HEK293 (cell line): ENCODE data around the gene WDTC1.

Experiments used
- CTCF ChIA-PET: fragments of 350-600 bp; formaldehyde crosslinking; extraction: SDS; loops from one replicate; lab custom pipeline; 2021; ENCODE audit warnings: antibody characterized with exemption; lab: Yijun Ruan, JAX
- POLR2A ChIA-PET: fragments of 300-600 bp; formaldehyde crosslinking; extraction: SDS; loops from one replicate; lab custom pipeline; 2020; ENCODE audit warnings: antibody characterized with exemption, inconsistent platforms; lab: Yijun Ruan, JAX
- H3K27ac ChIP-seq: fragments of 200-500 bp; sonication (Bioruptor generic); 2 replicates; pipeline ENCODE4 v1.5.1; 2014; ENCODE audit warnings: low read depth, low read length, control low read depth, inconsistent platforms; ENCODE audit errors: extremely low read depth
- H3K36me3 ChIP-seq, 2 experiments: fragments of 200-500 bp in 1 of 2; sonication (Bioruptor generic) in 1 of 2; 1 replicate in 1 of 2; 2 replicates in 1 of 2; pipeline ENCODE4 v1.5.1; 2014 to 2017; ENCODE audit warnings: inconsistent platforms in 2 of 2, low read length in 2 of 2; ENCODE audit not compliant: control insufficient read depth in 2 of 2, insufficient read depth in 1 of 2
- H3K4me1 ChIP-seq: fragments of 200-500 bp; sonication (Bioruptor generic); 2 replicates; pipeline ENCODE4 v1.5.1; 2014; ENCODE audit warnings: mild to moderate bottlenecking, low read length, inconsistent platforms; ENCODE audit not compliant: control insufficient read depth, insufficient read depth
- H3K4me3 ChIP-seq: 2 replicates; pipeline ENCODE4 v1.5.1; 2011; ENCODE audit warnings: low read depth, mild to moderate bottlenecking, control low read depth, low read length, moderate library complexity
- H3K9me3 ChIP-seq: fragments of 200-500 bp; sonication (Bioruptor generic); 2 replicates; pipeline ENCODE4 v1.5.1; 2014; ENCODE audit warnings: low read depth, low read length, inconsistent platforms; ENCODE audit not compliant: control insufficient read depth, insufficient read depth
- BCL6B ChIP-seq: fragments of 450-650 bp; formaldehyde crosslinking; IDR thresholded peaks from 2 replicates; pipeline ENCODE4 v1.5.1; 2017; ENCODE audit warnings: missing biosample characterization, missing genetic modification characterization
- EGR2 ChIP-seq: fragments of 450-650 bp; formaldehyde crosslinking; IDR thresholded peaks from 2 replicates; pipeline ENCODE4 v1.5.1; 2016; ENCODE audit warnings: low read depth, missing biosample characterization, missing genetic modification characterization
- KLF10 ChIP-seq: fragments of 450-650 bp; IDR thresholded peaks from 2 replicates; pipeline ENCODE4 v1.5.1; 2018; ENCODE audit warnings: missing biosample characterization, mild to moderate bottlenecking, missing genetic modification characterization
- OSR2 ChIP-seq: fragments of 450-650 bp; formaldehyde crosslinking; IDR thresholded peaks from 2 replicates; pipeline ENCODE4 v1.5.1; 2016; ENCODE audit warnings: missing biosample characterization, missing genetic modification characterization
- PRDM6 ChIP-seq: fragments of 450-650 bp; formaldehyde crosslinking; IDR thresholded peaks from 2 replicates; pipeline ENCODE4 v1.5.1; 2017; ENCODE audit warnings: missing biosample characterization, missing genetic modification characterization
- ZNF10 ChIP-seq: fragments of 450-650 bp; formaldehyde crosslinking; IDR thresholded peaks from 2 replicates; pipeline ENCODE4 v1.5.1; 2017; ENCODE audit warnings: missing biosample characterization, missing genetic modification characterization
- ZNF114 ChIP-seq: fragments of 450-650 bp; formaldehyde crosslinking; IDR thresholded peaks from 2 replicates; pipeline ENCODE4 v1.5.0; 2017; ENCODE audit warnings: missing biosample characterization, missing genetic modification characterization
- ZNF133 ChIP-seq: fragments of 450-650 bp; formaldehyde crosslinking; IDR thresholded peaks from 2 replicates; pipeline ENCODE4 v1.5.1; 2016; ENCODE audit warnings: missing biosample characterization, missing genetic modification characterization
- ZNF175 ChIP-seq: fragments of 450-650 bp; formaldehyde crosslinking; IDR thresholded peaks from 2 replicates; pipeline ENCODE4 v1.5.1; 2016; ENCODE audit warnings: missing biosample characterization, missing genetic modification characterization
- ZNF211 ChIP-seq: fragments of 450-650 bp; formaldehyde crosslinking; IDR thresholded peaks from 2 replicates; pipeline ENCODE4 v1.5.1; 2016; ENCODE audit warnings: low read depth, missing biosample characterization, missing genetic modification characterization
- ZNF223 ChIP-seq: fragments of 450-650 bp; formaldehyde crosslinking; IDR thresholded peaks from 2 replicates; pipeline ENCODE4 v1.5.1; 2016; ENCODE audit warnings: missing biosample characterization, missing genetic modification characterization
- ZNF239 ChIP-seq: fragments of 450-650 bp; formaldehyde crosslinking; IDR thresholded peaks from 2 replicates; pipeline ENCODE4 v1.5.1; 2016; ENCODE audit warnings: missing biosample characterization, missing genetic modification characterization
- ZNF26 ChIP-seq: fragments of 450-650 bp; formaldehyde crosslinking; IDR thresholded peaks from 2 replicates; pipeline ENCODE4 v1.5.1; 2016; ENCODE audit warnings: missing biosample characterization, missing genetic modification characterization
- ZNF302 ChIP-seq: fragments of 450-650 bp; formaldehyde crosslinking; IDR thresholded peaks from 2 replicates; pipeline ENCODE4 v1.5.1; 2016; ENCODE audit warnings: missing biosample characterization, missing genetic modification characterization, low read depth
- ZNF366 ChIP-seq: fragments of 450-650 bp; formaldehyde crosslinking; conservative IDR thresholded peaks from 2 replicates; pipeline ENCODE4 v1.5.1; 2016; ENCODE audit warnings: missing biosample characterization, missing genetic modification characterization
- ZNF423 ChIP-seq: fragments of 450-650 bp; formaldehyde crosslinking; IDR thresholded peaks from 2 replicates; pipeline ENCODE4 v1.5.1; 2016; ENCODE audit warnings: missing biosample characterization, missing genetic modification characterization
- ZNF426 ChIP-seq: fragments of 450-650 bp; formaldehyde crosslinking; IDR thresholded peaks from 2 replicates; pipeline ENCODE4 v1.5.1; 2017; ENCODE audit warnings: missing biosample characterization, missing genetic modification characterization, mild to moderate bottlenecking, inconsistent platforms, moderate library complexity
- ZNF473 ChIP-seq: fragments of 450-650 bp; formaldehyde crosslinking; IDR thresholded peaks from 2 replicates; pipeline ENCODE4 v1.5.1; 2017; ENCODE audit warnings: missing biosample characterization, missing genetic modification characterization
- ZNF530 ChIP-seq: fragments of 450-650 bp; formaldehyde crosslinking; IDR thresholded peaks from 2 replicates; pipeline ENCODE4 v1.5.1; 2016; ENCODE audit warnings: low read depth, missing biosample characterization, missing genetic modification characterization
- ZNF639 ChIP-seq: fragments of 450-650 bp; formaldehyde crosslinking; IDR thresholded peaks from 2 replicates; pipeline ENCODE4 v1.5.1; 2016; ENCODE audit warnings: missing biosample characterization, missing genetic modification characterization
- ZNF660 ChIP-seq: fragments of 450-650 bp; IDR thresholded peaks from 2 replicates; pipeline ENCODE4 v1.5.1; 2018; ENCODE audit warnings: missing biosample characterization, mild to moderate bottlenecking, missing genetic modification characterization
- ZNF777 ChIP-seq: fragments of 450-650 bp; formaldehyde crosslinking; IDR thresholded peaks from 2 replicates; pipeline ENCODE4 v1.5.1; 2017; ENCODE audit warnings: missing biosample characterization, missing genetic modification characterization, borderline replicate concordance
- ZNF792 ChIP-seq: fragments of 450-650 bp; formaldehyde crosslinking; IDR thresholded peaks from 2 replicates; pipeline ENCODE4 v1.5.1; 2016; ENCODE audit warnings: missing biosample characterization, missing genetic modification characterization
- ZSCAN16 ChIP-seq: fragments of 450-650 bp; formaldehyde crosslinking; IDR thresholded peaks from 2 replicates; pipeline ENCODE4 v1.5.1; 2016; ENCODE audit warnings: missing biosample characterization, missing genetic modification characterization
- ZXDB ChIP-seq: fragments of 450-650 bp; formaldehyde crosslinking; IDR thresholded peaks from 2 replicates; pipeline ENCODE4 v1.5.1; 2016; ENCODE audit warnings: missing biosample characterization, missing genetic modification characterization
- TF ChIP-seq, protein P1 (sequence below): fragments of 450-650 bp; formaldehyde crosslinking; IDR thresholded peaks from 2 replicates; pipeline ENCODE4 v1.5.1; 2016; ENCODE audit warnings: missing biosample characterization, missing genetic modification characterization

The WDTC1 gene

GRCh38 chr1:27275696-27276095 is 41.3 kb downstream of the WDTC1 start:
- Histone ChIP-seq H3K36me3 (peaks cover 0 to 11% of the 10 kb centered on the region in 2 experiments; a peak in 2 of 3 replicates), H3K27ac (no peak overlapping the region), H3K4me1 (no peaks in the 10 kb centered on the region), H3K9me3 (no peaks in the 10 kb centered on the region), H3K4me3 (no peak overlapping the region)
- no peak for TF ChIP-seq OSR2 (tag by site-specific recombination)
- no peak for TF ChIP-seq ZNF426 (tag by site-specific recombination)
- no peak for TF ChIP-seq ZNF302
- TF ChIP-seq ZNF660 (tag by site-specific recombination) = no peak
- no peak for TF ChIP-seq ZNF175 (tag by site-specific recombination)
- no peak for TF ChIP-seq BCL6B (tag by site-specific recombination)
- no peak for TF ChIP-seq ZSCAN16 (tag by site-specific recombination)
- TF ChIP-seq ZNF239 (tag by site-specific recombination) = no peak
- no peak for TF ChIP-seq KLF10 (tag by site-specific recombination)
- no peak for TF ChIP-seq EGR2 (tag by site-specific recombination)
- TF ChIP-seq ZNF223 (tag by site-specific recombination) = no peak
- TF ChIP-seq ZNF10 (tag by site-specific recombination) = no peak
- no peak for TF ChIP-seq ZNF133
- TF ChIP-seq ZNF423 (tag by site-specific recombination) = no peak
- no peak for TF ChIP-seq ZNF366 (tag by site-specific recombination)
- TF ChIP-seq, protein P1, sequence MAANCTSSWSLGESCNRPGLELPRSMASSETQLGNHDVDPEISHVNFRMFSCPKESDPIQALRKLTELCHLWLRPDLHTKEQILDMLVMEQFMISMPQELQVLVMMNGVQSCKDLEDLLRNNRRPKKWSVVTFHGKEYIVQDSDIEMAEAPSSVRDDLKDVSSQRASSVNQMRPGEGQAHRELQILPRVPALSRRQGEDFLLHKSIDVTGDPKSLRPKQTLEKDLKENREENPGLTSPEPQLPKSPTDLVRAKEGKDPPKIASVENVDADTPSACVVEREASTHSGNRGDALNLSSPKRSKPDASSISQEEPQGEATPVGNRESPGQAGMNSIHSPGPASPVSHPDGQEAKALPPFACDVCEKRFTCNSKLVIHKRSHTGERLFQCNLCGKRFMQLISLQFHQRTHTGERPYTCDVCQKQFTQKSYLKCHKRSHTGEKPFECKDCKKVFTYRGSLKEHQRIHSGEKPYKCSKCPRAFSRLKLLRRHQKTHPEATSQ (tag by site-specific recombination) = no peak
- TF ChIP-seq ZNF777 (tag by site-specific recombination) = no peak
- TF ChIP-seq ZNF473 (tag by site-specific recombination) = no peak
- TF ChIP-seq PRDM6 (tag by site-specific recombination) = no peak
- no peak for TF ChIP-seq ZNF114
- CTCF ChIA-PET = interaction anchor here (0.9 kb wide), 1 partner anchor 8 kb away, joined by 3 read pairs; no protein-coding TSS in a partner anchor
- POLR2A ChIA-PET = no interaction called here

DNA sequence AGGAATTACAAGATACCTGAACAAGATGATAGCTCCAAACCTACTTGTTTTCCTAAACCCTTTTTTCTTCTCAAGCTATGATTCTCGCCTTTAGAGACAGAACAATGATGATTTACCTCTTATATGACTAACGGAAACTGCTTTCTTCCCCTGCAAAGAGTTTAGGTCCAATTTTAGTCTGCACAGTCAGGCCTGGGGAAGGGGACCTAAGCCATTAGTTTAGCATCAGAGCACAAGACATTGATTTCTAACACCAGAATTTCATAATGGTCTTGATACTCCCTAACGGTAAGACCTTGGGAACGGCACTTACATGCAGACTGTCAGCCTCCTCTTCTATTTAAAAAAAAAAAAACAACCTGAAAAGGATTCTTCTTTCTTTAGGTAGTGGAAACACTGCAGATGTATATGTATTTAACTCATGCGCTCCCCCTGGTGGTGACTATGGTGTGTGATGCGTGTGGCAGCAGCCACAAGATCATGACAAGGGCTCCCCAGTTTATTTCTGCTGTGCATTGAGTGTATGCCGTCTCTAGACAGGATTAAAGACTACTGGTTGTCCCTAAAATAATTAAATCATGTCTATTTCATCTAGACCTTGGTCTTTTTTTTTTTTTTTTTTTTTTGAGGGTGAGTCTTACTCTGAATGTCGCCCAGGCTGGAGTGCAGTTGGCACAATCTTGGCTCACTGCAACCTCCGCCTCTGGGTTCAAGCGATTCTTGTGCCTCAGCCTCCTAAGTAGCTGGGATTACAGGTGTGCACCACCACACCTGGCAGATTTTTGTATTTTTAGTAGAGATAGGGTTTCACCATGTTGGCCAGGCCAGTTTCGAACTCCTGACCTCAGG is 50.2 kb downstream of the WDTC1 start:
- H3K36me3 ChIP-seq = peaks cover 10 to 28% of the 10 kb centered on the region in 2 experiments; a peak in 2 of 3 replicates
- H3K4me3 ChIP-seq = no peak overlapping the region
- H3K27ac ChIP-seq = no peak overlapping the region
- no peaks in the 10 kb centered on the region for H3K4me1 ChIP-seq
- H3K9me3 ChIP-seq = no peaks in the 10 kb centered on the region
- ChIA-PET CTCF (interaction anchor here (0.6 to 11.4 kb wide), 38 partner anchors 10 to 323 kb away, joined by 3 to 141 read pairs (median 4); no protein-coding TSS in a partner anchor), POLR2A (no interaction called here)
- TF ChIP-seq ZNF639 (tag by site-specific recombination) = peak; percentile 61; the same call in 1 of the 2 replicates
- no peak for TF ChIP-seq ZNF211 (tag by site-specific recombination)
- no peak for TF ChIP-seq ZNF223 (tag by site-specific recombination)
- TF ChIP-seq ZNF10 (tag by site-specific recombination) = no peak
- no peak for TF ChIP-seq ZNF792
- no peak for TF ChIP-seq ZXDB (tag by site-specific recombination)
- no peak for TF ChIP-seq ZSCAN16 (tag by site-specific recombination)
- TF ChIP-seq, protein P1 (tag by site-specific recombination) = no peak
- TF ChIP-seq ZNF530 (tag by site-specific recombination) = no peak
- TF ChIP-seq ZNF26 (tag by site-specific recombination) = no peak
